GM18526 (cell line): ENCODE data around the gene SMIM21.

Source experiments
- POLR2A ChIP-seq: IDR thresholded peaks from 3 replicates; pipeline ENCODE4 v1.6.1; 2011; ENCODE audit not compliant: insufficient read length; ENCODE audit errors: extremely low read depth

Gene SMIM21

GRCh38 chr18:75427603-75428002 lies at the start of gene SMIM21:
Gene SMIM21 (minus strand): TSS chr18:75427703. CDS start chr18:75427563, 140 bp downstream.
- TF ChIP-seq POLR2A: no peak

GRCh38 chr18:75475228-75475627 lies 47.7 kb upstream of the SMIM21 start:
- TF ChIP-seq POLR2A: no peak

- no peak for TF ChIP-seq POLR2A
These were observed 46.8 kb upstream of the SMIM21 start for GRCh38 chr18:75474332-75474731.

- no peak for TF ChIP-seq POLR2A
These were observed 45.8 kb upstream of the SMIM21 start for GRCh38 chr18:75473316-75473715.

GRCh38 chr18:75472906-75473305 lies 45.4 kb upstream of the SMIM21 start:
- TF ChIP-seq POLR2A: no peak

- TF ChIP-seq POLR2A: no peak
These were observed 44.9 kb upstream of the SMIM21 start for GRCh38 chr18:75472396-75472795.

GRCh38 chr18:75471850-75472249 lies 44.3 kb upstream of the SMIM21 start:
- TF ChIP-seq POLR2A: no peak

GRCh38 chr18:75467851-75468250 lies 40.3 kb upstream of the SMIM21 start:
- no peak for TF ChIP-seq POLR2A

- TF ChIP-seq POLR2A: no peak
These were observed 39.8 kb upstream of the SMIM21 start for GRCh38 chr18:75467281-75467795.

- no peak for TF ChIP-seq POLR2A
These were observed 36.9 kb upstream of the SMIM21 start for GRCh38 chr18:75464356-75464755.

GRCh38 chr18:75462178-75462832 lies 34.8 kb upstream of the SMIM21 start:
- TF ChIP-seq POLR2A: no peak

- no peak for TF ChIP-seq POLR2A
These were observed 28.7 kb upstream of the SMIM21 start for GRCh38 chr18:75456199-75456631.

GRCh38 chr18:75455249-75456198 lies 28.0 kb upstream of the SMIM21 start:
- TF ChIP-seq POLR2A: no peak

- TF ChIP-seq POLR2A: no peak
These were observed 26.7 kb upstream of the SMIM21 start for GRCh38 chr18:75454022-75454795.

GRCh38 chr18:75450906-75451305 lies 23.4 kb upstream of the SMIM21 start:
- no peak for TF ChIP-seq POLR2A
